Activated T-helper 2 cell treated with anti-CD3 and anti-CD28 coated beads, Interferon-gamma antibody, Interleukin-2, Interleukin-4, amounts not matched to agents 10 μg/mL and 5 μg/mL and 100 μg/mL, durations not matched to agents 14 hours and 24 hours and 36 hours (primary cell): ENCODE data around the gene CRYBA2. TPM values are rescaled to one million over a fixed set of nuclear protein-coding genes. Genes with fewer than 3 reads are reported as not detected.

Source experiments
- DNase-seq: peaks from one replicate; pipeline ENCODE4 v3.0.0; 2021; ENCODE audit warnings: low spot score
- H3K27ac Mint-ChIP-seq: one replicate; pipeline ENCODE4 v1.8.0; 2021; ENCODE audit warnings: mixed read lengths
- H3K27me3 Mint-ChIP-seq: one replicate; pipeline ENCODE4 v1.8.0; 2021; ENCODE audit warnings: low read depth, mixed read lengths
- H3K36me3 Mint-ChIP-seq: one replicate; pipeline ENCODE4 v1.8.0; 2021; ENCODE audit warnings: low read depth, mixed read lengths
- H3K4me1 Mint-ChIP-seq: one replicate; pipeline ENCODE4 v1.8.0; 2021; ENCODE audit warnings: low read depth, mixed read lengths
- H3K4me3 Mint-ChIP-seq: one replicate; pipeline ENCODE4 v1.8.0; 2021; ENCODE audit warnings: low read depth, mild to moderate bottlenecking, moderate library complexity, mixed read lengths
- H3K9me3 Mint-ChIP-seq: one replicate; pipeline ENCODE4 v1.8.0; 2021; ENCODE audit warnings: mixed read lengths
- intact Hi-C: fragments of 100-400 bp; cut with micrococcal nuclease; formaldehyde crosslinking; loops from one replicate; pipeline ENCODE4 v1.15.1; 2023
- total RNA-seq: library from RNA; stranded (reverse); gene quantifications from 2 replicates; pipeline ENCODE4 v1.2.3, GENCODE V29; 2022

CRYBA2 gene
- total RNA-seq, 1 donor from 2014 or later, result not detected

- intact Hi-C loops, result no loop called here
- Mint-ChIP-seq H3K9me3 (no peaks in the 10 kb centered on the region), H3K27ac (no peak overlapping the region), H3K36me3 (no peaks in the 10 kb centered on the region), H3K4me3 (no peak overlapping the region), H3K4me1 (no peaks in the 10 kb centered on the region), H3K27me3 (peaks cover 70% of the 10 kb centered on the region)
- DNase-seq, result no peak
These were observed 32.0 kb downstream of the CRYBA2 start for GRCh38 chr2:218961229-218961628.

- Mint-ChIP-seq H3K4me3 (no peak overlapping the region), H3K36me3 (no peaks in the 10 kb centered on the region), H3K4me1 (no peaks in the 10 kb centered on the region), H3K27ac (no peak overlapping the region), H3K9me3 (no peaks in the 10 kb centered on the region), H3K27me3 (peaks cover 73% of the 10 kb centered on the region)
- intact Hi-C loops, result no loop called here
- no peak for DNase-seq
These were observed 32.7 kb downstream of the CRYBA2 start for GRCh38 chr2:218960309-218961165.

DNA sequence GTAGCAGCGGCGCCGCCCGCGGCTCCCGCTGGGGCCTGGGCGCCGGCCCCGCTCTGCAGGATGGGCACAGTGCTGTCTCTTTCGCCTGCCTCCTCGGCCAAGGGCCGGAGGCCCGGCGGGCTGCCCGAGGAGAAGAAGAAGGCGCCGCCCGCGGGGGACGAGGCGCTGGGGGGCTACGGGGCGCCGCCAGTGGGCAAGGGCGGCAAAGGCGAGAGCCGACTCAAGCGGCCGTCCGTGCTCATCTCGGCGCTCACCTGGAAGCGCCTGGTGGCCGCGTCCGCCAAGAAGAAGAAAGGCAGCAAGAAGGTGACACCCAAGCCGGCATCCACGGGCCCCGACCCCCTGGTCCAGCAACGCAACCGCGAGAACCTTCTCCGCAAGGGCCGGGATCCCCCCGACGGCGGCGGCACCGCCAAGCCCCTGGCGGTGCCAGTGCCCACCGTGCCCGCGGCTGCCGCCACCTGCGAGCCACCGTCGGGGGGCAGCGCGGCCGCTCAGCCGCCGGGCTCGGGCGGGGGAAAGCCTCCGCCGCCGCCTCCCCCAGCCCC lies 33.4 kb downstream of the CRYBA2 start:
- DNase-seq, result no peak
- Mint-ChIP-seq H3K9me3 (no peaks in the 10 kb centered on the region), H3K36me3 (no peaks in the 10 kb centered on the region), H3K27ac (no peak overlapping the region), H3K27me3 (peaks cover 74% of the 10 kb centered on the region), H3K4me1 (no peaks in the 10 kb centered on the region), H3K4me3 (no peak overlapping the region)
- intact Hi-C loops, result loop anchor here (1.0 to 10.0 kb wide), 2 partner anchors 21 to 55 kb away; no protein-coding TSS in a partner anchor

DNA sequence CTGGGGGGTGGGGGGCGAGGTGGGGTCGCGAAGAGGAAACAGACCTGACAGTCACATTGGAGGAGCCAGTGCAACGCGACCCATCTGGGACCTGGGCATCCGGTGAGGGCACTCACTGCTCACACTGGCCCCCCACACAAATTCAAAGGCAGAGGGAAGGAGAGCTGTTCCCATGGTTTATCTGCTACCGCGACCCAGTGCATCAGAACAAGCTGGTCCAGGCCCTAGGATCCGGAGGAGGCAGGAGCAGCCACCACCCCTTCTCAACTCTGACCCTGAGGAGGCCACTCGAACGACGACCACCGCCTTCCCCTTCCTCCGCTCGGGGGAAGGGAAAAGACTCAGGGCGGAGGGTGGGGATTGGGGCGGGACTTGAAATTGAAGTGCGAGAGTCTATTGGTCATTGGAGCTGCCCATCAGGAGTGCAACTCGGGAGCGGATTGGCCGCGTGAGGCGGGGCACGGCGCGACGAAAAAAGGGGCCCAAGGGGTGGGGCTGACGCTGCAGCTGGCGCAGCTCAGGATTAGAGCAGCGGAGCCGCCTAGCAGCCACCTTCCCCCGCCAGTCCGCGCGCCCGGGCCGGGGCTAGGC lies 34.0 kb downstream of the CRYBA2 start, which contains the start of gene CDK5R2:
Gene CDK5R2 (plus strand): TSS at position 526 of the 591 bp plus-strand sequence. CDS start 155 bp downstream, outside the sequence.
- intact Hi-C loops, result loop anchor here (1.0 to 10.0 kb wide), 2 partner anchors 22 to 54 kb away; no protein-coding TSS in a partner anchor
- peaks cover 72% of the 10 kb centered on the region for H3K27me3 Mint-ChIP-seq
- peak; percentile 58 for DNase-seq
- no peaks in the 10 kb centered on the region for H3K36me3 Mint-ChIP-seq
- no peak within 1 kb of the TSS for H3K27ac Mint-ChIP-seq
- H3K4me3 Mint-ChIP-seq, result peak within 1 kb of the TSS; percentile 14
- H3K9me3 Mint-ChIP-seq, result no peaks in the 10 kb centered on the region
- no peaks in the 10 kb centered on the region for H3K4me1 Mint-ChIP-seq

- Mint-ChIP-seq H3K9me3 (no peaks in the 10 kb centered on the region), H3K4me3 (no peak overlapping the region)
These were observed 34.9 kb downstream of the CRYBA2 start for GRCh38 chr2:218958276-218958675.

GRCh38 chr2:218957671-218958070 lies 35.6 kb downstream of the CRYBA2 start:
- intact Hi-C loops, result loop anchor here (10.0 kb wide), 1 partner anchor 53 kb away; no protein-coding TSS in a partner anchor
- Mint-ChIP-seq H3K27ac (no peak overlapping the region), H3K4me1 (no peaks in the 10 kb centered on the region), H3K9me3 (no peaks in the 10 kb centered on the region), H3K36me3 (no peaks in the 10 kb centered on the region), H3K4me3 (no peak overlapping the region), H3K27me3 (peaks cover 61% of the 10 kb centered on the region)
- DNase-seq, result no peak

More at GRCh38 chr2:218958276-218958675, 34.9 kb downstream of the CRYBA2 start:
- Mint-ChIP-seq H3K27ac (no peak overlapping the region), H3K4me1 (no peaks in the 10 kb centered on the region), H3K36me3 (no peaks in the 10 kb centered on the region), H3K27me3 (peaks cover 65% of the 10 kb centered on the region)
- intact Hi-C loops, result loop anchor here (10.0 kb wide), 1 partner anchor 53 kb away; no protein-coding TSS in a partner anchor
- no peak for DNase-seq

- no peak overlapping the region for H3K27ac Mint-ChIP-seq
- no peaks in the 10 kb centered on the region for H3K4me1 Mint-ChIP-seq
- DNase-seq, result no peak
- intact Hi-C loops, result loop anchor here (10.0 kb wide), 1 partner anchor 51 kb away; no protein-coding TSS in a partner anchor
- H3K27me3 Mint-ChIP-seq, result peaks cover 49% of the 10 kb centered on the region
- no peak overlapping the region for H3K4me3 Mint-ChIP-seq
- no peaks in the 10 kb centered on the region for H3K36me3 Mint-ChIP-seq
- H3K9me3 Mint-ChIP-seq, result no peaks in the 10 kb centered on the region
These were observed 37.2 kb downstream of the CRYBA2 start for GRCh38 chr2:218956039-218956438.

DNA sequence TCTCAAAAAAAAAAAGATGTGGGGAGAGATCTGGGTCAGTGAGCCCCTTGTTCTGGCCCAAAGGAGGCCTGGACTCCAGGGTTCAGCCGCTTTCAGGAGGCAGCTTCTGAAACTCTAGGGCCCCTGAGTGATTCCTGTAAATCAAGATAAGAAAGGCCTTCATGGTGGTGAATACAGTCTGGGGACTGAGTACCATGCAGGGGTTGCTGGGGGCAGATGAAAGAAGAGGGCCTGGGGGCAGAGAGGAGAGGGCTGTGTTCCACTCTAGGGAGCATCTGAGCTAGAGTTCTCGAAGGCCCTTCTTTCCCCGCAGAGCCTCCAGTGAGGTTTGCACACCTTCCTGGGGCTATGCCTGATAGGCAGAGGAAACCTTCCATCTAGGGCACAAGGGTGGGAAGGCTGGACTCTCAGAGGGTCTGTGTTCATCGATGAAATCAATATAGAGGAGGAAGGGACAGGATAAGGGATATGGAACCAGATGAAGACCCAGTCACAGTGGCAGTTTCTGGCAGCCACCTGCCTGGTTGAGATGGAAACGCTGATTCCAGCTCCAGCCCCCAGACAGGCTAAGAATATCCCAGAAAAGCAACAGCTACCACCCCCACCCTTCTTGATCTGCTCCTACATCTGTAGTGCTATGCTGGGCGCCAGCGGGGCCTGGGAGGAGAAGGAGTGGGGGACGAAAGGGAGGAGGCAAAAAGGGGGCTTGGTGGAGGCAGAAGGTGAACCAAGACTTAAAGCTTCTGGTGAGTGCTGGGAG lies 38.5 kb downstream of the CRYBA2 start:
- Mint-ChIP-seq H3K27me3 (peaks cover 44% of the 10 kb centered on the region), H3K27ac (no peak overlapping the region), H3K9me3 (no peaks in the 10 kb centered on the region), H3K4me3 (no peak overlapping the region), H3K36me3 (no peaks in the 10 kb centered on the region), H3K4me1 (no peaks in the 10 kb centered on the region)
- intact Hi-C loops, result loop anchor here (10.0 kb wide), 1 partner anchor 50 kb away; no protein-coding TSS in a partner anchor
- DNase-seq, result no peak

DNA sequence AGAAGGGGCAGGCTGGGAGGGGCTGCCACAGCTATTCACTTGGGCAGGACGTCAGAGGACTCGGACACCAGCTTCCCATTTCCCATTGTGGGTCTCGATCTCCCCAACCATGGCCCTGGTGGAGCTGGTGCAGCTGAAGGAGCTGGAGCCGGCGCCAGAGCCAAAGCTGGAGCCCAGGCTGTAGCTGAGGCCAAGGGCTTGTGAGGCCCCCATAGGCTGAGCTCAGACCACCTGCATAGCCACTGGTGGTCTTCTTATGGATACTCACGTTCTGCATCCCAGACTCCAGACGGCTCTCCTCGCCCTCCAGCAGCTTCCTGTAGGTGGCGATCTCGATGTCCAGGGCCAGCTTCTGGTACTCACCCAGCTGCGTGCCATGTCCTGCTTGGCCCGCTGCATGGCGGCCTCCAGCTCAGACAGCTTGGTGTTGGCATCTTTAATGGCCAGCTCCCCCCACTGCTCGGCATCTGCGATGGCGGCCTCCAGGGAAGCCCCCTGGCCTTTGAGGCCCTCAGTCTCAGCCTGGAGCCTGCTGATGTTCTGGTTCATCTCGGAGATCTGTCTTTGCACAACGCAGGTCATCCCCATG lies 39.8 kb downstream of the CRYBA2 start:
- H3K27ac Mint-ChIP-seq, result no peak overlapping the region
- no peak for DNase-seq
- no peak overlapping the region for H3K4me3 Mint-ChIP-seq
- no peaks in the 10 kb centered on the region for H3K9me3 Mint-ChIP-seq
- no peaks in the 10 kb centered on the region for H3K4me1 Mint-ChIP-seq
- intact Hi-C loops, result loop anchor here (10.0 kb wide), 1 partner anchor 49 kb away; no protein-coding TSS in a partner anchor
- H3K27me3 Mint-ChIP-seq, result peaks cover 36% of the 10 kb centered on the region
- no peaks in the 10 kb centered on the region for H3K36me3 Mint-ChIP-seq

- peaks cover 24% of the 10 kb centered on the region for H3K27me3 Mint-ChIP-seq
These were observed 41.1 kb downstream of the CRYBA2 start for GRCh38 chr2:218952160-218952559.

DNA sequence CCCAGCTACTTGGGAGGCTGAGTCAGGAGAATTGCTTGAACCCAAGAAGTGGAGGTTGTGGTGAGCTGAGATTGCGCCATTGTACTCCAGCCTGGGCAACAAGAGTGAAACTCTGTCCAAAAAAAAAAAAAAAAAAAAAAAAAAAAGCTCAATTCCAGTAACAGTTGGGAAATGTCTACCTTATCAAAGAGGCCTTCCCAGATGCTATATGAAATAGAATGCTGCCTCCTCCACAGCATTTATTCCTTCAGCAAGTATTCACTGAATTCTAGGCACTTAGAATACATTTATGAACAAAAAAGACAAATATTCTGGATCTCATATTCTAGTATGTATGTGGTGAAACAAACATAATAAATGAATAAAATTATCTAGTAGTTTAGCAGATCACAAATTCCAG lies 46.6 kb downstream of the CRYBA2 start:
- H3K9me3 Mint-ChIP-seq, result no peaks in the 10 kb centered on the region
- peaks cover 31% of the 10 kb centered on the region for H3K27me3 Mint-ChIP-seq
- intact Hi-C loops, result no loop called here
- no peak overlapping the region for H3K27ac Mint-ChIP-seq
- no peak for DNase-seq
- no peak overlapping the region for H3K4me3 Mint-ChIP-seq
- H3K4me1 Mint-ChIP-seq, result no peaks in the 10 kb centered on the region
- no peaks in the 10 kb centered on the region for H3K36me3 Mint-ChIP-seq

More at GRCh38 chr2:218952160-218952559, 41.1 kb downstream of the CRYBA2 start:
- Mint-ChIP-seq H3K4me3 (no peak overlapping the region), H3K9me3 (no peaks in the 10 kb centered on the region), H3K4me1 (no peaks in the 10 kb centered on the region), H3K27ac (no peak overlapping the region), H3K36me3 (no peaks in the 10 kb centered on the region)
- no peak for DNase-seq
- intact Hi-C loops, result loop anchor here (10.0 kb wide), 1 partner anchor 47 kb away; no protein-coding TSS in a partner anchor
